ENCODE results near the gene ZNRF2. TPM values are rescaled to one million over a fixed set of nuclear protein-coding genes. Genes with fewer than 3 reads are reported as not detected.
A peak's percentile ranks its signal among the peaks of the same experiment; 100 is the strongest.

Gene ZNRF2
- 12.7 TPM for total RNA-seq

GRCh38 chr7:30284298-30285066, at the start of gene ZNRF2:
TSS of gene ZNRF2 (plus strand) at chr7:30284597. CDS start at chr7:30285358, 761 bp downstream.
- peak; percentile 91 to 100 (median 100) for DNase-seq (ENCODE audit: low read depth in 2 of 3, low spot score in 2 of 3)

DNA sequence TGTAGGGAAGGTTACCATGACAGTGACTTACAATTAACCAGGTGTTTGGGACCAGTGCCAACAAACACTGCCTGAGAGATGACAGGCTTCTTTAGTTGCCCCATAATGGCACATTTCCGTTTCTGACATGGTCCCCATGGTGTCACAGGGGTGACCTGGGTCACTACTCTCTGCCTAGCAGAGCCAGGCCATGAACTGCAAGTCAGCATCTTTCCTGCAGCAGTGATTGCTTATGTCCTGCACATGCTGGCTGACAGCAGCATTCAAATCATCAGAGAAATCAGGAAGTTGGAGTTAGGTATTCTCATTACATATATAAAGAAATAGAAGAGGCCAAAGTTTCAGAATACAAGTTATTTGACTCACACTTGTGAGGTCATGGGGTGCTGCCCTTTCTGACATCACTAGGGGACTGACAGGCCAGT, 47.1 kb upstream of the ZNRF2 start:
- DNase-seq (ENCODE audit: low read depth in 2 of 3, low spot score in 2 of 3): no peak

GRCh38 chr7:30238721-30239441, 45.5 kb upstream of the ZNRF2 start:
- peak in 1 of 3 donors; percentile 80 for DNase-seq (ENCODE audit: low read depth in 2 of 3, low spot score in 2 of 3)

DNA sequence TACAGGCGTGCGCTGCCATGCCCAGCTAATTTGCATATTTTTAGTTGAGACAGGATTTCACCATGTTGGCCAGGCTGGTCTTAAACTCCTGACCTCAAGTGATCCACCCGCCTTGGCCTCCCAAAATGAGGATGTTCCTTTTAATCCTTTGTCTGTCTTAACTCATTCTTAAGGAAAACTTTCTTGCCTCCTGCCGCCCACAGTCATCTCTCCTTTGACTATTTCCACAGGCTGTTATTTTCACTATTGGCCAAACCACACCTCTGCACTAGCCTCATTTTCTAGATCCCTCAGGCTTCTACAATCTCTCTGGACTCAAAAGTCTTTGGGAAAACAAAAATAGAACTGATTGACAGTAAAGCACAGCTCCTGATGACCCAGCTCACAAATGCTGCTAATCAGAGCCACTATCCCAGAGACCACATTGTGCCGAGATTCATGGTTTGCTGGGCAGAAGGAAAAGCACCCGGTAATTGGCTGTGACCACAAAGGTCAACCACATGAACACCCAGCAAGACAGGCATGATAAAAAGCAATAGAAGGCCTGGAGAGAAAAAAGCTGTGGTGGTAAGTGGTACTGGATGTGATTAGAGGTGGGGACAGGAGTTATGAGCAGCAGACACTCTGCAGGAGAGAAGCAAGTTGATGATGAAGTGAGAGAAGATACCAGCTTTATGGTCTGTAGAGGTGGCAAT, 44.1 kb upstream of the ZNRF2 start:
- peak in 1 of 3 donors; percentile 49 for DNase-seq (ENCODE audit: low read depth in 2 of 3, low spot score in 2 of 3)

- no peak for DNase-seq (ENCODE audit: low read depth in 2 of 3, low spot score in 2 of 3)
These were observed 42.6 kb upstream of the ZNRF2 start for GRCh38 chr7:30241767-30242166.

GRCh38 chr7:30244340-30244739, 40.1 kb upstream of the ZNRF2 start:
- DNase-seq (ENCODE audit: low read depth in 2 of 3, low spot score in 2 of 3): no peak

- DNase-seq (ENCODE audit: low read depth in 2 of 3, low spot score in 2 of 3): no peak
These were observed 38.5 kb upstream of the ZNRF2 start for GRCh38 chr7:30245913-30246312.

- DNase-seq (ENCODE audit: low read depth in 2 of 3, low spot score in 2 of 3): no peak
These were observed 38.0 kb upstream of the ZNRF2 start for GRCh38 chr7:30246392-30246791.

DNA sequence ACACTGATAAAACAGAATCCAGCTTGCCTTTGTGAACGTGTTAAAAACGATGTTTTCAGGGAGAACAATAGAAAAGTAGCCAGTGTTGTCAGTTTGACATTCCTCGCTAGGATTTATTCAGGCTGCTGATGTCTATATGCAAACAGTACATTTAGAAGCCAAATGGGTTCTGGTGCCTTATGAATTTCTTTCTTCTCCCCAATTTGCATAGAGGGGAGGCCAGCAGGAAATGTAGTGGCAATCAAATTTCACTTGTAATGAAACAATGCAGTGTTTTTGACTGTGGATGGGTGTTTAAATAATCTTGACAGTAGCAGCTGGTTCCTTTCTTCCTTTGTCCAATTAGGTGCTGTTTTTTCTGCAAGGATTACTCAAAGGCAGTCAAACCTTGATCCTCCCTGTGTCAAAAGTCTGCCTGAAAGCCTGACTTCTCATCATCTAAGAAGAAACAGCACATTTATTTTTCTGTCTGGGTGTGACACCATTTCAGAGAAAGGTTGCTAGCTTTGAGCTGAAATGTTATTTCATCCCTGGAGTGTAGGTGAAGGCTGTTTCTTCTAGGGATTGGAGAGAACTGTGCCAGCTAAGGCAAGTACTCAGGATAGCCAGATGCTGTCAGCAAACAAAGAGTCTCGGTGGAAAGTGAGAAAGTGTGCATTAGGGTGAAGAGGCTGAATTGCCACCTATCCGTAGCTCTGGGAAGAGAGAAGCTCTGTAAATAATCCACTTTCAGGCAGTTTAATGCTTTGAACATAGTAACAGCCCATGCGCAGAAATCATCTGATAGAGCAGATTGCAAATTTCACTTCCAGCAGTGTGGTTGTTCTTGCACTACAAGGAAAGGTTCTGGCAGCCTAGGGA, 36.6 kb upstream of the ZNRF2 start:
- no peak for DNase-seq (ENCODE audit: low read depth in 2 of 3, low spot score in 2 of 3)

GRCh38 chr7:30249316-30249715, 35.1 kb upstream of the ZNRF2 start:
- DNase-seq (ENCODE audit: low read depth in 2 of 3, low spot score in 2 of 3): no peak

- DNase-seq (ENCODE audit: low read depth in 2 of 3, low spot score in 2 of 3): no peak
These were observed 34.2 kb upstream of the ZNRF2 start for GRCh38 chr7:30249986-30250774.

GRCh38 chr7:30251708-30252329, 32.6 kb upstream of the ZNRF2 start:
- DNase-seq (ENCODE audit: low read depth in 2 of 3, low spot score in 2 of 3): peak in 1 of 3 donors; percentile 15

DNA sequence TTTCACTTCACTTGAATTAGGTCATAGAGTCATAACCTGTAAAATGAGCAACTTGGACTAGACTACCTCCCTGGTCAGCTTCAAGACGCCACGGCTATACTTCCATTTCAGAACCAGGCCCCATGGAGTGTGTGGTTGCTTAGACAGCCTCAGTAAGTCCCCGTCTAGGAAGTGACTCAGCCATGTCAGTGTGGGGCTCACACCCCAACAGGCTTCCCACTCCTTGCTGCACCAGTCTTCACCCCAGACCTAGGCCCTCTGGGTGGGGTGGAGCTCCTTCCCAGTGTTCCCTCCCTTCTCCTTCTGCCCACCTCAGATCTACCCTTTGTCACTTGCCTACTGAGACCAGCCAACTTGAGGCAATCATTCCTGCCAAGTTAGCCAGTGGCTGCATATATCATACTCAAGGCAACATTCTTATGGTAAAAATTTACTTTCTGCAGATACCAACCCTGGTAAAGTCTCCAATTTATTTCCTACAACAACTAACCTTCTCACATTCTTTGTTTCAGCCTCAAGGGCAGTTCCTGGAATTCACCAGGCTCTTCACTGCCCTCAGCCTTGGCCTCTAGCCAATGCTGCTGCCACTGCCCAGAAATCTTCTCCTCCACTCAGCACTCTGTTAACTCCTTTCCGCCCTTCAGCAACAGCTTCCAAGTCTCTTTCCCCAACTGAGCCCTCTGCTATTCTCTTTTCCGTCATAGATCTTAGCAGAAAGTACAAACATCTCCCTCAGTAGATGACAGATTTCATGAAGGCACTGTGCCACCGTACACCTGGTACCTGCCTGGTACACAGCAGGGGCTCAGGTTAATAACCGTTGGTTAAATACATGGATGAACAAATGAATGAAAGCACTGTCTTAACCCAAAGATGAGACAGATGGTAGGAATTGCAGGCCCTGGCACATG, 31.3 kb upstream of the ZNRF2 start:
- no peak for DNase-seq (ENCODE audit: low read depth in 2 of 3, low spot score in 2 of 3)

DNA sequence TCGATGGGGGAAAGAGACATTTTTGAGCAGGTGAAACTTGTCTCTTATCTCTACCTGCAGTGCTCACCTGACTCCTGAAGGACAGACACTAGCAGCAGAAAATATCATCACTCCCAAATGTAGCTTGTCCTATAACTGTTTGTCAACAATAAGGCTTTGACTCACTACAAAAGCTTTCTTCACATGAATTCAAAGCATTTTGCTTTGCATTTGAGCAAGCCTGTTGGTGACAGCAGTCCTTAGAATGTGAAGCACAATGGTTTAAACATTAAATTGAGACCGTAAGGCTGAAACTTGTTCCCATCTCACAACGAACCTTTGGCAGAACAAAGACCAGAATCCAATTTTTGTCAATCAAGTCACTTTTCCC, 30.6 kb upstream of the ZNRF2 start:
- no peak for DNase-seq (ENCODE audit: low read depth in 2 of 3, low spot score in 2 of 3)

DNA sequence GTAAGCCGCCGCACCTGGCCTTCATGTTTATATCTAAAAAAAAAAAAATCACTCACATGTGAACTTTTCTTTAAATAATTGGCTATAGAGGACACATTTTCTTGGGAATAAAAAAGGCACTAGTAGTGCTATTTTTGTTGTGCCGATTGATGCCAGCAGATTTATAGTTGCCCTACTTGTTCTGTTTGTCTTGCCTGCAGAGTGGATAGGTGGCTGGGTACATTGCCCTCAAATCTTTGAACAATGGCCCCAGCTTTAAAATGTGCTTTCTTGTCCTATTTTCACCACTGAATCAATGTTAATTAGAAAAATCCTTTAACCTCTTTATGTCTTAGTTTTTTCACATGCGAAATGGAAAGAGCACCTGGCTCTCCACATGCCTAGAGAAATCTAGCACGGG, 30.1 kb upstream of the ZNRF2 start:
- no peak for DNase-seq (ENCODE audit: low read depth in 2 of 3, low spot score in 2 of 3)

DNA sequence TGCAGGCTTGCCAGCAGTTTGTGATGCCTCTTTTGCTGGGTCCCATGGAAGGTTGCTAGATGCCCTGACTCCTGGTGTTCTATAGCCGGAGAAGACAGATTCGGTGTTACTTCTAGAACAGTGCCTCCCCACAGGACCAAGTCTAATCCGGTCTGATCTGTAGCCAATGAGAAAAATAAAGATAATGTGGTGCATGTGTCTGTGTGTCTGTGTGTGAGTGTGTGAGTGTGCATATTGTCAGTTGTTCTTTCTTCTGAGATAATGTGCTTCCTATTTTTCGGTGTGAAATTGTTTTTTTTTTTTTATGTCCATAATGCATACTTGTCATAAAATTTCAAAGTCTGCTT, 29.7 kb upstream of the ZNRF2 start:
- DNase-seq (ENCODE audit: low read depth in 2 of 3, low spot score in 2 of 3): peak in 2 of 3 donors; percentile 18 to 45

GRCh38 chr7:30255064-30255769, 29.2 kb upstream of the ZNRF2 start:
- DNase-seq (ENCODE audit: low read depth in 2 of 3, low spot score in 2 of 3): no peak

- DNase-seq (ENCODE audit: low read depth in 2 of 3, low spot score in 2 of 3): no peak
These were observed 28.0 kb upstream of the ZNRF2 start for GRCh38 chr7:30256349-30256858.
